Mesodermal cell (in vitro differentiated cells): ENCODE measurements around the gene RAB37.

Experiments
- H3K27ac ChIP-seq: 2 replicates; pipeline ENCODE4 v1.7.0; 2013; ENCODE audit warnings: mild to moderate bottlenecking, low read depth, low read length, moderate library complexity; ENCODE audit not compliant: severe bottlenecking
- H3K36me3 ChIP-seq: 2 replicates; pipeline ENCODE4 v1.7.1; 2013; ENCODE audit warnings: mild to moderate bottlenecking, low read length, moderate library complexity; ENCODE audit not compliant: control insufficient read depth, insufficient read depth
- H3K4me1 ChIP-seq: one replicate; pipeline ENCODE4 v1.7.1; 2013; ENCODE audit warnings: mild to moderate bottlenecking, low read length; ENCODE audit not compliant: insufficient read depth, control insufficient read depth, poor library complexity, severe bottlenecking
- H3K4me3 ChIP-seq: 2 replicates; pipeline ENCODE4 v1.7.0; 2013; ENCODE audit warnings: low read length, control low read depth, mild to moderate bottlenecking; ENCODE audit not compliant: insufficient read depth, poor library complexity, severe bottlenecking; ENCODE audit errors: extremely low read depth
- H3K9me3 ChIP-seq: 2 replicates; pipeline ENCODE4 v1.7.1; 2013; ENCODE audit warnings: mild to moderate bottlenecking, low read length, moderate library complexity; ENCODE audit not compliant: control insufficient read depth
- WGBS, 2 experiments: methylation state at CpG; one replicate each; pipeline ENCODE4 v1.1.5; 2013; ENCODE audit warnings: missing lambda C conversion rate in 2 of 2; ENCODE audit not compliant: insufficient coverage in 2 of 2; 5-methylcytosine and 5-hydroxymethylcytosine counted together

RAB37 gene

DNA sequence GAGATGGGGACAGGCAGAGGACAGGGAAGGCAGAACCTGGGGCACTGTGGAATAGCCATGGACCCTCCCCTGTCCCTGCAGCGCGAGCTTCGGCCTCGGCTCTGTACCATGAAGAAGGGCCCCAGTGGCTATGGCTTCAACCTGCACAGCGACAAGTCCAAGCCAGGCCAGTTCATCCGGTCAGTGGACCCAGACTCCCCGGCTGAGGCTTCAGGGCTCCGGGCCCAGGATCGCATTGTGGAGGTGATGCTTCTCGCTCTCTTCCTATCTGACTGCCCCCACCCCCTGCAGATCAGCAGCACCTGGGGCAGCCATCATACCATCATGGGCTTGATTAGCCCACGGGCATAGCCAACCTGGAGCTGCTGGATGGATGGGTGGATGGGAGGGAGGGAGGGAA is 24.9 kb downstream of the RAB37 start:
- Histone ChIP-seq H3K4me1 (peaks cover 44% of the 10 kb centered on the region), H3K9me3 (no peaks in the 10 kb centered on the region), H3K27ac (no peak overlapping the region), H3K4me3 (no peak overlapping the region), H3K36me3 (peaks cover 30% of the 10 kb centered on the region)
- WGBS, 2 experiments = 92 to 96% methylated on average over 9 to 10 of the region's 11 CpGs

DNA sequence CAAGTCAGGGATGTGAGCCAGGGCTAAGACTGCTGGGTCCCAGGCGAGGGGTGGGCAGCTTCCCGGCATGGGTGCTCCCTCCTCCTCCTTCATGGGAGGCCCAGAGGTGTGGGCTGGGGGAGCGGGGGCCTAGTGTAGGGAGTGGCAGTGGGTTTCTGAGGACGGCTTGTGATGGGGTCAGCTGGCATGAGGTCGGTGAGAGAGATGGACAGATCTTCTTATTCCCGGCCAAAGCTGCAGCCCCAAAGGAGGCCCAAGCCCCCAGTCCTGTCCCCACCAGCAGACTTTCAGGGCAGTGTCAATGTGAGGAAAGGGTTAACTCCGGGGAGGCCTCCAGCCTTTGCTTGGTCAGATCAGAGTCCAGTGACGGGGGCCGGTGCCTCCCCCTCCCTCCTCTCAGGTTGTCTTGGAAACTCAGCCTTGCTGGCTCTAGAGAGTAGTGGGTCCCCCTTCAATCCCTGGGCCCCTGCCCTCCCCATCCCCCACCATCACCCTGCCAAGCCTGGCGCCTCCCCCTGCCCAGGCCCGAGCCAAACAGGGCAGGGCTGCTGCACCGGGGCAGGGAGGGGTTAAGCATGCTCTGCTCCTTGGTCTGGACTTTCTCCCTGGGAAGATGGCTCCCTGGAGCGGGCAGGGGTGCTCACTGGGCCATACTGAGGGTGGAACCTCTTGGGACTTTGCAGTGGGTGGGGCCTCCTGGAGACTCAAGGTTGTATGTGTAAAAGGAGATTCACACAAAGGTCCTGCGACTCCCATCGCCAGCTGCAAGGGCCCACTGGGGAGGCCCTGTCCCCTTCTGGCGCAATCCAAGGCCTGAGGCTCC is 26.7 kb downstream of the RAB37 start:
- Histone ChIP-seq H3K27ac (no peak overlapping the region), H3K4me3 (no peak overlapping the region), H3K9me3 (no peaks in the 10 kb centered on the region), H3K4me1 (peaks cover 28% of the 10 kb centered on the region), H3K36me3 (peaks cover 43% of the 10 kb centered on the region)
- 63 to 65% methylated on average over 8 to 10 of the region's 16 CpGs for WGBS, 2 experiments

DNA sequence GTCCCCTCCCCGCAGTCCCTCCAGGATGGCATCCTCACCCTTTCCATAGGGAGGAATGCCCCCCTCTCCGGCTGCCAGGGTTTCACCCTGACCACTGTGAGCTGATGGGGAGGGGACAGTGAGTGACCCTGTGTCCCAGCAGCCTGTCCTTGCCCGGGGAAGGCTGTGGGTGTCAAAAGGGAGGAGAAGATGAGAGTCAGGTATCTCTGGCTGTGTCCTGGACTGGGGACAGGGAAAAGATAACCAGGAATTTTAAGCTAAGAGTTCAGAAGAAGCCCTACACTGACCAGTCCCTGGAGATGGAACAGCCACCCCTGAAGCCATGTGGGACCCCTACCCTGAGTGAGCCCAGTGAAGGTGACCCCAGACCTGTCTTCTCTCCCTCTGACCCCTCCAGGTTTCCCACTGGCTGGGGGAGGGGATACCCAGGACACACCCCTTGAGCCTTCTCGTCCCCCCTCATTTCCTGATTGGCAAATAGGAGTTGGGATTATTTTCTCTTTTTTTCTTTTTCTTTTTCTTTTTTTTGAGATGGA is 27.8 kb downstream of the RAB37 start:
- no peak overlapping the region for H3K27ac ChIP-seq
- peaks cover 21% of the 10 kb centered on the region for H3K4me1 ChIP-seq
- H3K9me3 ChIP-seq = no peaks in the 10 kb centered on the region
- WGBS, 2 experiments = 50 to 94% methylated on average over 1 to 2 of the region's 4 CpGs
- no peak overlapping the region for H3K4me3 ChIP-seq
- peaks cover 53% of the 10 kb centered on the region for H3K36me3 ChIP-seq

DNA sequence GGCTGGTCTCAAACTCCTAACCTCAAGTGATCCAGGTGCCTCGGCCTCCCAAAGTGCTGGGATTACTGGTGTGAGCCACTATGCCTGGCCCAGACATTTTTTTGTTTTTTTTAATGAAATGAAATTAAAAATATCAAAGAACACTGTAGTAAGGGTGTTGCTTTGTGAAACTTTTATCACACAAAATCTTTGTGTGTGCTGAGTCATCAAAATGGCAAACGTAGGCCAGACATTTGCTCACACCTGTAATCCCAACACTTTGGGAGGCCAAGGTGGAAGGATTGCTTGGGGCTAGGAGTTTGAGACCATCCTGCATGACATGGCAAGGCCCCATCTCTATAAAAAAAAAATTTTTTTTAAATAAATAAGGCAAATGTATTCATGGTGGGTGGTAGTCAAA is 29.4 kb downstream of the RAB37 start:
- Histone ChIP-seq H3K4me1 (peaks cover 7% of the 10 kb centered on the region), H3K4me3 (no peak overlapping the region), H3K36me3 (peaks cover 65% of the 10 kb centered on the region), H3K9me3 (no peaks in the 10 kb centered on the region), H3K27ac (no peak overlapping the region)
- WGBS, 2 experiments = 80% methylated on average over 1 of the region's 2 CpGs; no CpG with 5 or more reads in 1 of the 2 experiments

DNA sequence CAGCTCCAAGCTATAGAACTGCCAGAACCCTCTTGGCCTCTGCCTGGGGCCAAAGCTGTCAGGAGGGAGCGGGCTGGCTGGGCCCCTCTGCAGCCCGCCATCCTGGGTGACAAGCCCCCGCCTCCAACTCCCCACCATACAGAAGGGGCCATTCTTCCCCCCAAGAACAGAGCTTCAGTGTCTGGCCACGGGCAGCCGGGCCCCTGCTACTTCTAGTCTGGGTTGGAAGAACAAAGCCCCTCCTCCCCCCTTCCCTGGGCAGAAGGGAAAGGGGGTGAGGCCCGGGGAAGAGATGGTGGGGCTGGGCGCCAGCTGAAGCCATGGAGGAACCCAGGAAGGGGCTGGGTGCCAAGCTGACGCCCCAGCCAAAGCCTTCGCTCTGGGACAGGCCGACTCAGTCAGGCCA is 30.1 kb downstream of the RAB37 start:
- Histone ChIP-seq H3K4me3 (no peak overlapping the region), H3K9me3 (no peaks in the 10 kb centered on the region), H3K4me1 (peaks cover 6% of the 10 kb centered on the region), H3K36me3 (peaks cover 66% of the 10 kb centered on the region), H3K27ac (no peak overlapping the region)
- 95 to 100% methylated on average over 3 to 7 of the region's 10 CpGs for WGBS, 2 experiments

DNA sequence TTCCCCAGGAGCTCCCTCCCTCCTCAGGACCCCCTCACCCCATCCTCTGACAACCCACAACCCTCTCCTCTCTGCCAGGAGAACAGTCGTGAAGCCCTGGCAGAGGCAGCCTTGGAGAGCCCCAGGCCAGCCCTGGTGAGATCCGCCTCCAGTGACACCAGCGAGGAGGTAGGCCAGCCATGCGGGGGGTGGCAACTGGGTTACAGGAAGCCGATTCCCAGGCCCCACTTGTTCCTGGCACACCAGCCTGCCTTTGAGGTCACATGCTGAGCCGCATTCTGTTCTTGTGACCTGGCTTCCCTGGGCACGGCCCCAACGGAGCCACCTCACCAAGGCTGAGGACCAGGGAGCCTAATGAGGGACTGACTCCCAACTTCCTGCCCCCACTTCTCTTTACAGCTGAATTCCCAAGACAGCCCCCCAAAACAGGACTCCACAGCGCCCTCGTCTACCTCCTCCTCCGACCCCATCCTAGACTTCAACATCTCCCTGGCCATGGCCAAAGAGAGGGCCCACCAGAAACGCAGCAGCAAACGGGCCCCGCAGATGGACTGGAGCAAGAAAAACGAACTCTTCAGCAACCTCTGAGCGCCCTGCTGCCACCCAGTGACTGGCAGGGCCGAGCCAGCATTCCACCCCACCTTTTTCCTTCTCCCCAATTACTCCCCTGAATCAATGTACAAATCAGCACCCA is 31.2 kb downstream of the RAB37 start:
- peaks cover 10% of the 10 kb centered on the region for H3K4me1 ChIP-seq
- no peak overlapping the region for H3K4me3 ChIP-seq
- no peak overlapping the region for H3K27ac ChIP-seq
- H3K9me3 ChIP-seq = no peaks in the 10 kb centered on the region
- 90% methylated on average over 15 to 17 of the region's 17 CpGs for WGBS, 2 experiments
- H3K36me3 ChIP-seq = peaks cover 77% of the 10 kb centered on the region

DNA sequence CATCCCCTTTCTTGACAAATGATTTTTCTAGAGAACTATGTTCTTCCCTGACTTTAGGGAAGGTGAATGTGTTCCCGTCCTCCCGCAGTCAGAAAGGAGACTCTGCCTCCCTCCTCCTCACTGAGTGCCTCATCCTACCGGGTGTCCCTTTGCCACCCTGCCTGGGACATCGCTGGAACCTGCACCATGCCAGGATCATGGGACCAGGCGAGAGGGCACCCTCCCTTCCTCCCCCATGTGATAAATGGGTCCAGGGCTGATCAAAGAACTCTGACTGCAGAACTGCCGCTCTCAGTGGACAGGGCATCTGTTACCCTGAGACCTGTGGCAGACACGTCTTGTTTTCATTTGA is 31.7 kb downstream of the RAB37 start:
- Histone ChIP-seq H3K4me1 (peaks cover 11% of the 10 kb centered on the region), H3K36me3 (peaks cover 79% of the 10 kb centered on the region), H3K9me3 (no peaks in the 10 kb centered on the region), H3K4me3 (no peak overlapping the region), H3K27ac (no peak overlapping the region)
- 98 to 100% methylated on average over 5 to 6 of the region's 7 CpGs for WGBS, 2 experiments

DNA sequence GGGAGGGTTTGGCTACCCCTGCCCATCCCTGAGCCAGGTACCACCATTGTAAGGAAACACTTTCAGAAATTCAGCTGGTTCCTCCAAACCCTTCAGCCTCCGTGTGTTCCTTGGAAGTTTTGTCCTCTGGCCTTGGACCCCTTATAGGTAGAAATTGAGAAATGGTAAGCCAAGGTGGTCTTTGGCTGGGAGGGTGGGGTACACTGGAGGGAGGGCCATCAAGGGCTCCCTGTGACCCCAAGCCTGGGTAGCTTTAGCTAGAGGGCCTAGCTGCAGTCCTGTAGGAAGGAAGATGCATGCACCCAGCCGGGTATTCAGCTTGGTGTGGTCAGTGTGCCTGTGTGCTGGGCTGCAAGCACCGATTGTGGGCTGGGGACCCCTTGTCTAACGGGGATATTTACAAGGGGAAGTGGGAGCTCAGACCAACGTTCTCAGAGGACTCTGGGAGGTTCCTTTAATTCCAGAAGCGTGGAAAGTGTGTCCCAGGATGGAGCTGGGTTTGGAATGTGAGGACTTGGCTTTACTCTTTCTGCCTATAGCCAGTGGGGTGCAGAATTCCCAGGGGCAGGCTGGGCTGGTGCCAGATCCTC is 32.3 kb downstream of the RAB37 start:
- Histone ChIP-seq H3K4me3 (no peak overlapping the region), H3K4me1 (peaks cover 17% of the 10 kb centered on the region), H3K9me3 (no peaks in the 10 kb centered on the region), H3K27ac (no peak overlapping the region), H3K36me3 (peaks cover 79% of the 10 kb centered on the region)
- WGBS, 2 experiments = 88% methylated on average over 5 of the region's 6 CpGs

DNA sequence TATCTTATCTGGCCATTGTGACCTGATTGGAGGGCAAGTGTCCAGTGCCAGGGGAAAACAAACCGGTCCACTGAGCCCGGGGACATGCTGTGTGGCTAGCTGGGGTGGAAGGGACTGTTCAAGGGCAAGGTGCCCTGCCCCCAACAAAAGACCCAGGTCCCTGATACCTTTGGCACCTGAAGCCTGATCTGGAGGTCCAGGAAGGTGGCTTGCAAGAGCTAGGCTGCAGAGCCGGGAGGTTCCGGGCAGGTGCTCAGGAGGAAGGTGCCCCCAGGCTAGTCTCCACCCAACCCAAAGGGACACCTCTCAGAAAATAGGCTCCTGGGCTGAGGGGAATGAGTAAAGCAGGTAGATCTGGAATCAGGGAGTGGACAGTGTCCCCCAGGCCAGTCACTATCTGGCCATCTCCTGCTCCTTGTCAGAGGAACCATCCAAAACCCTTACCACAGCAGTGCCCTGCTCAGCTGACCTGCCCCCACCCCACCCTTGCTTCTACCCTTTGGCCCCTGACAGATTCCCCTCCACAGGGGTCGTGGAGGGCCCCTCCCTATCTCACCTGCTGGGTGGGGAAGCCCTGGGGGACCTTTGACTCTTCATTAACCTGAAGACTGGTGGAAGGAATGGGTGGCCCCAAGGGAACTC is 32.9 kb downstream of the RAB37 start:
- Histone ChIP-seq H3K27ac (no peak overlapping the region), H3K36me3 (peaks cover 83% of the 10 kb centered on the region), H3K9me3 (no peaks in the 10 kb centered on the region)

DNA sequence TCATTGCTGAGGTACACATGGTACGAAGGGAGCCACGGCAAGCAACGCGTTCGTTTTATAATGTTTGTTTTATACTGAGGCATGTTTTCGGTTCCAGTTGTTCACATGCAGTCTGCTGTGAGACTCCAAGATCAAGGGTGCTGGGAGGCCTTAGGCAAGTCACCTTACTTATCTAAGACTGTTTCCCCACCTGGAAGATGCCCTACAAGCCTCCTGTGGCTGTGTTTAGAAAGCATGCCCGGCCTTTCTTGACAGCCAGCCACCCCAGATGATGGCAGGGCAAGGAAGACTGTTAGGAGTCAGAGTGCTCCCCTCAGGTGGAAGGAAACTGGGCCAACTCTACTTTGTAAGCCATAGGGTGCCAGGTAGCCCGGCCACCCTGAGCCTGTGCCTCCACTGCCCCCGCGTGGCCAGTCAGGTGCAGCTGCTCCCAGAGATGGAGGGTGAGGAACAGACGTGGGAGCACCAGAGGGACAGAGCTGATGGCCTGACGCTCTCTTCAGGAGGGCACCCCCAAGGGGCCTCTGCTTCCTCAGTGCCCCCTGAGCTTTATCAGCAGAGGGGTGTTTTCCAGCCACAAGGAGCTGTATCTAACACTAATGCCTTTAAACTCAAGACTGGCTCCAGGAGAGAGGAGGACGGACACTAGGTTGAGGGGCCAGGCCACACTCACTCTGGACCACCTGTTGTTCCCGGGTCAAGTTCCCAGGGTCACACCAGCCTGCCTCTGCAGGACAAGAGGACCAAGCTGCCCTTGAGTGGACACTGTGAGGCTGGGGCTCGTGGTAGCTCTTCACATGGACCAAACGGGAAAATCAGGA is 33.7 kb downstream of the RAB37 start:
- H3K27ac ChIP-seq = no peak overlapping the region
- WGBS, 2 experiments = 73% methylated on average over 15 to 16 of the region's 16 CpGs
- H3K4me1 ChIP-seq = peaks cover 17% of the 10 kb centered on the region
- no peak overlapping the region for H3K4me3 ChIP-seq
- no peaks in the 10 kb centered on the region for H3K9me3 ChIP-seq
- H3K36me3 ChIP-seq = peaks cover 78% of the 10 kb centered on the region

More for the DNA sequence above, 32.9 kb downstream of the RAB37 start:
- no peak overlapping the region for H3K4me3 ChIP-seq
- 93 to 95% methylated on average over 3 to 4 of the region's 5 CpGs for WGBS, 2 experiments
- peaks cover 17% of the 10 kb centered on the region for H3K4me1 ChIP-seq
